Measurements from ENCODE around the gene KATNBL1. TPM values are rescaled to one million over a fixed set of nuclear protein-coding genes. Genes with fewer than 3 reads are reported as not detected.

KATNBL1 gene
- total RNA-seq, 1 experiment from 2014 or later, result 27.3 TPM

DNA sequence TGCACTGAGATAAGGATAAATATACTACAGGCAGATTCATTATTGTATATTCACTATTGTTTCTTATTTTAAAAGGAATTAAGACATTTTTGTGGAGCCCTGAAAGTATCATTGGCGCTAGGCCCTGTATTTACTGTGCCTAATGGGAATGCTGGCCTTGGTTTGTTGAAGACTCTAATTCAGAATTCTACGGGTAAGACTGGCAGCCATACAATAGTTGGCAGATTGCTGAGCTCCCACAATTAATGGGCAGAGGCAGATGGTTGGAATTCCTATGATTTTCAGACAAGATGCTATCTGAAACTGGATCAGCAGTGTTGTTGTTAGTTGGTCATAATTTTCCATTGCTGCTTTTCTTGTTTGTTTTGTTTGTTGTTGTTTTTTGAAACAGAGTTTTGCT is 93.3 kb downstream of the KATNBL1 start:
- peak; percentile 40 for DNase-seq (ENCODE audit: low read depth)

DNA sequence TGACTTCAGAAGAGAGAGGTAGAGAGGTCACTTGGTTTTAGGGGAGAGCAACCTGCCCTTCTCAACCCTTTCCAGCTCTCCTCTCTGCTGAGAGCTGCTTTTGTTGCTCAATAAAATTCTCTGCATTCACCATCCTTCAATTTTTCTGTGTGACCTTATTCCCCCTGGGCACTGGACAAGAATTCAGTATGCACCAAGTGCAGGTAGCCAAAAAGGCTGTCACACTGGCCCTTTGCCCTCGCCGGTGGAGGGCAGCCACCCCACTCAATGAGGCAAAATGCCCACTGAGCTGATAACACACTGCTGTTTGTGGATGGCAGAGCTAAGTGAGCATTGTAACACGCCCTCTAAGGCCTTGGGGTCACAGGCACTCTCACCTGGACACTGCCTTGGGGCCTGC is 95.2 kb downstream of the KATNBL1 start:
- no peak for DNase-seq (ENCODE audit: low read depth)

DNA sequence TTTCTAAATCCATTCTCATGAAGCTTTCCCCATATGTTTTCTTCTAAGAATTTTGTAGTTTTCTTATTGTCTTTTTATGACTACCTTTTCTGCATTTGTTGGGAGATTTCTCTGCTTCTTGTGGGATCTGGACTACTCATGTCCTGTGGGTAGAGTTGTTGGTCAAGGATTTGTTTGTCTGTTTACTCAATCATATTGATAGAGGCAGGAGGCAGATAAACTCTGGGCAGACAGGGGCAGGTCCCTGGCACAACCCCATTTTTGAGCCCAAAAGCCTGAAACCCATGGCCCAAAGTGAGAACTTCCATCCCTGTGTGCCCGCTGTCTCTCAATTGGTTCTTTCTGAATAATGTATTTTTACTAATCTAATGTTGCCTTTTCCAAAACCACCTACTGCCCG is 95.7 kb downstream of the KATNBL1 start:
- no peak for DNase-seq (ENCODE audit: low read depth)

DNA sequence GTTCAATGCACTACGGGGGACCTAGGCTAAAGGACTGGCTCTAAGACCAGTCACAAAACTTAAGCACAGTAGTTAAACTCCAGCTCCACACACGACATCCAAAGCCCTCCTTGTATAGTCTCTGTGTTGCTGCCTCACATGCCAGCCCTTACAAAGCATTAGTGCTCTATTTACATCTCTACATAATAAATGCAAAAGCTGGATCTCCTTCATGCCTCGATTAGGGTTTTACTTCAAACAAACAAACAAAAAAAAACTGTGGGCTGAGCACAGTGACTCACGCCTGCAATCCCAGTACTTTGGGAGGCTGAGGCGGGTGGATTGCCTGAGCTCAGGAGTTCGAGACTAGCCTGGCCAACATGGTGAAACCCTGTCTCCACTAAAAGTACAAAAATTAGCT is 98.4 kb downstream of the KATNBL1 start:
- DNase-seq (ENCODE audit: low read depth), result no peak

DNA sequence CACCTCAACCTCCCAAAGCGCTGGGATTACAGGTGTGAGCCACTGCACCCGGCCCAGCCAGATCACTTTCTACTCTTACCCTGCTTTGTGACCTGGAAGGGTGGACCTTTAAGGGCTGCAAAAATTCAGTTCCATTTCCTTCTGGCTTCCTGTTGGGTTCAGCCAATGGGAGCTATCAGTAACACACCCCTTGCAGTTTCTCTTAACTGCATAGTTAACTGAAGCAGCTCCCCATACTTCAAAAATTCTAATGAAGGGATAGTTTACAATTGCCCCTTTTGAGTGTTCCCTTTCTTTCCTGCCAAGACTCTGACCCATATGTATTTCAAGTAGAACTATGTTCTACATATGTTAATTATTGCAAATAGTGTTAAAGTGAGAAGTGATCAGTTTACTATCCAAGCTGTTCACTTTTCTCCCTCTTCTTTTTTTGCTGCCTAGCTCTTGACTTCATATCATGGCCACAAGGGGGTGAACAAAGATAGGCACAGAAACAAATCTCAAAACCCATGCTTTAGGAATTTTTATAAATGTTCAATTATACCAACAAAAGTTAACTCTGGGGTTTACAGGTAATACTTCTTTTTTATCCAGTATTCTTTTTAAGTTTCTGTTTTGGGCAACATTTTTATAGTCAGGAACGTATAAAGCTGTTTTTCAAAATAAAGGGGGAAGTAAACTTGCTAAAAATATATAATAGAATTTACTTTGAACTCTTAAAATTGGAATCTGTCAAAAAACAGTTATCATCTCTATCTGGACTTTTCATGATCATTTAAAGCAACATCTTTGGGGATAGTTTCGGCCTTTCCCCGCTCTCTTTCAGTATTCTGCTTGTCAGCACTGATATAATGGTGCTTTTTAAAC is 99.9 kb downstream of the KATNBL1 start:
- peak; percentile 56 for DNase-seq (ENCODE audit: low read depth)

DNA sequence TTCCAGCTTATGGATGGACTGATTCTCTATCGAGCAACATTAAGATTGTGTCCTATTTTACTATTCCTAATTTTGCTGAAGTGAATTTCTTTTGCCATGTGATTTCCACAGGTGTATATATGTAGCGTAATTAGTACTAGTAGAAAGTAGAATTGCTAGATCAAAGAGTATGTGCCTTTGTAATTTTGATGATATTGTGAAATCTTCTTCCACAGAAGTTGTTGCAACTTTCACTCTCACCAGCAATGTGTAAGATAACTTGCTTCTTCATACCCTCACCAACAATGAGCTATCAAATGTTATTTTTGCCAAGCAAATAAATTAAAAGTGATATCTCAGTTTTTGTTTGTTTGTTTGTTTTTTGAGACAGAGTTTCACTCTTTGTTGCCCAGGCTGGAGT is 102.6 kb downstream of the KATNBL1 start:
- no peak for DNase-seq (ENCODE audit: low read depth)

DNA sequence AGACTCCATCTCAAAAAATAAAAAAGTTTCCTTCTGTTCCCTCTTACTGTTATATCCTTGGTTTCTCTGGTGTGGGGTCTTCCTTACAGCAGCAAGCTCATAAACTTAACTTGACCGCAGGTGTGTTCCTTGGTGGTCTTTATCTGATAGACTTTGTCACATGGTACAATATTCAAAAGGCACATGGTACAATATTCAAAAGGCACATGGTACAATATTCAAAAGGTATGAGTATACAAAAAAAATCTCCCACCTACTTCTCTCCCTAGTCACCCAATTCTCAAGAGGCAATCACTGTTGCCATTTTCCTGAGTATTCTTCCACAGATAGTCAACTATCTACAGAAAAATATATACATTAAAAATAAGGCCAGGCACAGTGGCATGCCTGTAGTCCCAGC is 103.5 kb downstream of the KATNBL1 start:
- DNase-seq (ENCODE audit: low read depth), result no peak

DNA sequence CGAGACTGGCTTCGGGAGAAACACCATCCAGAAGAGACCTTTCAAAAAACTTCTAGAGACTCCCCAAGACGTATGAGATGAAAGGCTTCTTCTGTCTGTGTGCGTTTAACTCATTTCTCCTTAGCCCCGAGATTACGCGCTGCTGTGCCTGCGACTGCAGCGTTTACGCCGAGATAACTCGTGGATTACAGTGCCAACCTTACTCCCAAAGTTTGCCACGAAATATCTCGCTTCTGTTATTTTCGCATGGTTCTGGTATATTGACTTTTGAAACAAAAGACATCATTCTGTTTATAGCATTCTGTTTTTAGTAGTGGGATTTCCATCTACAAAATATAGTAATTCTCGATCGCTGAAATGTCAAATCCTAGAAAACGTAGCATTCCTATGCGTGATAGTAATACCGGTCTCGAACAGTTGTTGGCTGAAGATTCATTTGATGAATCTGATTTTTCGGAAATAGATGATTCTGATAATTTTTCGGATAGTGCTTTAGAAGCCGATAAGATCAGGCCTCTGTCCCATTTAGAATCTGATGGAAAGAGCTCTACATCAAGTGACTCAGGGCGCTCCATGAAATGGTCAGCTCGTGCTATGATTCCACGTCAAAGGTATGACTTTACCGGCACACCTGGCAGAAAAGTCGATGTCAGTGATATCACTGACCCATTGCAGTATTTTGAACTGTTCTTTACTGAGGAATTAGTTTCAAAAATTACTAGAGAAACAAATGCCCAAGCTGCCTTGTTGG is 107.5 kb downstream of the KATNBL1 start:
- DNase-seq (ENCODE audit: low read depth), result no peak

DNA sequence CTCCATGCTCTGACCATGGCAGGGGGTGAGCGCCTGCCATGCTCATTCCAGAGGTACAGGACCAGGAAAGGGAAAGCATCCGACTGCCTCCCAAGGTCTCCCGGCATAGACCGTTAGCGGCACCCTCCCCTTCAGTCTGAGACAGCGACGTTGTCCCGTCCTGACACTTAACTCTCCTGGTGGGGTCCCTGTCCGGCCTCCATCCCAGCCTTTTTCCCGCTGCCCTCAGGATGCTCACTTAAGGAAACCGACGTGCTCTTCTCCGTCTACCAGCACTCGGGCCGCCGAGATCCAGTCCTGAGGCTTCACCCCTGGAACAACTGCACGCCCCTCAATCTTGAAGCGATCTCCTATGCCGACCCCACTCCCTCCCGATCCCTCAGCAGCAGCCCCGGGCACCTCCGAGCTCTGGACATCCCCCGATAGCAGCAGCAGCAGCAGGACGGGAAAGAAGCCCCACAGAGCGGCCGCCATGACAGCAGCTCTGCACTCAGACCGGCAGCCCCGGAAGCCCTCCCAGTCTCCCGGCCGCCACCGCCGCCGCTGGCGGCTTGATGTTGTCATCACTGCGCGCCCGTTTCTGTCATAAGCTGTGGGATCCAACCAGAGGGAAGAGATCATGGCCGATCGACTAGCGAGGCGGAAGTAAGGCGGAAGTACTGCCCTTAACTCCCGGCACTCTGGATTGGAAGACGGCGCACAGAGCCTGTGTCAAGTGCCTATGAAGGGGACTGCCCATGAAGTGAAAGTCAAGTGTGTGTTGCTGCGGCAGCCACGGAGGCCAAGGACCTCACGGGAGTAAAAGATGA is 108.3 kb downstream of the KATNBL1 start, which contains the start of the genes EMC7 and PGBD4:
Gene EMC7 (minus strand): TSS at position 497 of the 809 bp plus-strand sequence. CDS start 23 bp downstream, at position 474.
Gene PGBD4 (plus strand): TSS at position 718 of the 809 bp plus-strand sequence. CDS start 449 bp downstream, outside the sequence.
- DNase-seq (ENCODE audit: low read depth), result peak; percentile 99

DNA sequence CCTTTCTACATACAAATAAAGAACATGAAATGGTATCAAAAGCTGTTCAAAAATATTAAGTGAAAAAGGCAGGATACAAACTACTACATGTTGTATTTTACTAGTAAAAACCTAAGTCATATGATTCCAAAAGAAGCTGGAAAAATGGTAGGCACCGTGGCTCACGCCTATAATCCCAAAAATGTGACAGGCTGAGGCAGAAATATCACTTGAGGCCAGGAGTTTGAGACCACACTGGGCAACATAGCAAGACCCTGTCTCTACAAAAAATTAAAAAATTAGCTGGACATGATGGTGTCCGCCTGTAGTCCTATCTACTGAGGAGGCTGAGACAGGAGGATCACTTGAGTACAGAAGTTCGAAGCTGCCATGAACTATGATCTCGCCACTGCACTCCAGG is 110.0 kb downstream of the KATNBL1 start:
- DNase-seq (ENCODE audit: low read depth), result no peak

Other genes starting within 250 kb of the KATNBL1 start
- not detected in 2 replicates for gene CHRM5, start 241.6 kb downstream of the KATNBL1 start, total RNA-seq (2014; rRNA removed; shearing (Covaris generic))
- gene AVEN, start 170.9 kb downstream of the KATNBL1 start, total RNA-seq (2014; rRNA removed; shearing (Covaris generic)), result 22.9 and 24.2 TPM in 2 replicates
- gene EMC7, start 108.2 kb downstream of the KATNBL1 start, total RNA-seq (2014; rRNA removed; shearing (Covaris generic)), result 59.4 and 60.2 TPM in 2 replicates
- 0.10 and 0.74 TPM in 2 replicates for gene PGBD4, start 108.0 kb downstream of the KATNBL1 start, total RNA-seq (2014; rRNA removed; shearing (Covaris generic))
- 170 and 252 TPM in 2 replicates for gene EMC4, start 14.9 kb upstream of the KATNBL1 start, total RNA-seq (2014; rRNA removed; shearing (Covaris generic))
- 3.0 and 6.6 TPM in 2 replicates for gene SLC12A6, start 127.7 kb upstream of the KATNBL1 start, total RNA-seq (2014; rRNA removed; shearing (Covaris generic))
- 319 and 492 TPM in 2 replicates for gene NOP10, start 133.0 kb upstream of the KATNBL1 start, total RNA-seq (2014; rRNA removed; shearing (Covaris generic))
- not detected in 2 replicates for gene NUTM1, start 133.2 kb upstream of the KATNBL1 start, total RNA-seq (2014; rRNA removed; shearing (Covaris generic))
- 13.9 and 14.6 TPM in 2 replicates for gene LPCAT4, start 157.1 kb upstream of the KATNBL1 start, total RNA-seq (2014; rRNA removed; shearing (Covaris generic))
- gene GOLGA8A, start 227.7 kb upstream of the KATNBL1 start, total RNA-seq (2014; rRNA removed; shearing (Covaris generic)), result 2.0 and 3.1 TPM in 2 replicates